Cerebellar cortex (tissue), 1 donor: ENCODE measurements around the gene NCBP1.

ENCODE experiments used
- DNase-seq: peaks from one replicate; pipeline ENCODE4 v3.0.0-alpha.2; 2015; ENCODE audit warnings: low spot score

NCBP1 gene

GRCh38 chr9:97711223-97711626 lies 77.6 kb downstream of the NCBP1 start:
- DNase-seq: no peak

GRCh38 chr9:97714435-97714834 lies 80.8 kb downstream of the NCBP1 start:
- no peak for DNase-seq

GRCh38 chr9:97717866-97718265 lies 84.2 kb downstream of the NCBP1 start:
- no peak for DNase-seq

- DNase-seq: no peak
Observed at GRCh38 chr9:97721396-97721795, 87.8 kb downstream of the NCBP1 start.

- no peak for DNase-seq
Observed at GRCh38 chr9:97722331-97722730, 88.7 kb downstream of the NCBP1 start.
